SK-N-SH treated with all-trans-retinoic acid at 6 μM for 48 hours (cell line): ENCODE data around the gene RHOJ.

Experiments used
- ARNTL ChIP-seq: fragments of 450-650 bp; formaldehyde crosslinking; IDR thresholded peaks from 2 replicates; pipeline ENCODE4 v1.5.0; 2020; ENCODE audit warnings: low read depth, mild to moderate bottlenecking, moderate library complexity, borderline replicate concordance
- GLIS3 ChIP-seq: fragments of 250-450 bp; sonication (Bioruptor Pico); IDR thresholded peaks from 2 replicates; pipeline ENCODE4 v1.5.0; 2020; ENCODE audit warnings: mild to moderate bottlenecking, moderate library complexity
- RARB ChIP-seq: fragments of 250-450 bp; sonication (Bioruptor Pico); IDR thresholded peaks from 2 replicates; pipeline ENCODE4 v1.8.0; 2021; ENCODE audit warnings: mild to moderate bottlenecking, moderate library complexity
- SNAI2 ChIP-seq: fragments of 250-450 bp; sonication (Bioruptor Pico); IDR thresholded peaks from 2 replicates; pipeline ENCODE4 v1.5.0; 2020; ENCODE audit warnings: mild to moderate bottlenecking, moderate library complexity
- TCF4 ChIP-seq: fragments of 250-450 bp; sonication (Bioruptor Pico); IDR thresholded peaks from 2 replicates; pipeline ENCODE4 v1.8.0; 2021; ENCODE audit warnings: mild to moderate bottlenecking, moderate library complexity, borderline replicate concordance
- TOX ChIP-seq: fragments of 250-450 bp; sonication (Bioruptor Pico); IDR thresholded peaks from 2 replicates; pipeline ENCODE4 v1.8.0; 2021; ENCODE audit warnings: mild to moderate bottlenecking, moderate library complexity, borderline replicate concordance
- ZC3H10 ChIP-seq: fragments of 250-450 bp; sonication (Bioruptor Pico); IDR thresholded peaks from 2 replicates; pipeline ENCODE4 v1.5.1; 2021; ENCODE audit warnings: mild to moderate bottlenecking, moderate library complexity
- ZNF70 ChIP-seq: fragments of 450-650 bp; formaldehyde crosslinking; IDR thresholded peaks from 2 replicates; pipeline ENCODE4 v1.5.0; 2020; ENCODE audit warnings: mild to moderate bottlenecking, moderate library complexity
- TF ChIP-seq, protein P1 (sequence below): fragments of 250-450 bp; sonication (Bioruptor Pico); IDR thresholded peaks from 2 replicates; pipeline ENCODE4 v1.5.0; 2020; ENCODE audit warnings: mild to moderate bottlenecking, moderate library complexity
- TF ChIP-seq, protein P2 (sequence below): fragments of 250-450 bp; sonication (Bioruptor Pico); IDR thresholded peaks from 2 replicates; pipeline ENCODE4 v1.8.0; 2020; ENCODE audit warnings: mild to moderate bottlenecking, moderate library complexity, borderline replicate concordance

DNA sequence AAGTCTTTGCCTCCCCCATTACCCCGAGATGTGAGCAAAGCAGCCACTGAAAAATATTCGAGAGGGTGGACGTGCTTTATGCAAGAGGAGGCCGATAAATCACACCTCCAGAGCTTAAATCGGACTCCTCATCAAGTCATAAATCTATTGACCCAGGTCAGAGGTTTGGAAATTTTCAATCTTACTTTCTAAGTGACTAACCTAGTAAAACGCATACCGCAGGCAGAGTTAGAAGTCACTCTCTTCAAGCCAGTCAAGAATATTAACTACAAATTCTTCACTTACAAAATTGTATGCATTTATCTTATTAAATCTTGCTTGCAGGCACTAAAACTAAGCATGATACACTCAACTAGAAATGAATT is 79.6 kb downstream of the RHOJ start:
- TF ChIP-seq TOX (no peak), ARNTL (CRISPR knock-in tag) (no peak), RARB (CRISPR knock-in tag) (no peak), ZC3H10 (no peak), GLIS3 (no peak), ZNF70 (CRISPR knock-in tag) (no peak), SNAI2 (CRISPR knock-in tag) (no peak), TCF4 (CRISPR knock-in tag) (no peak)
- TF ChIP-seq, protein P1, sequence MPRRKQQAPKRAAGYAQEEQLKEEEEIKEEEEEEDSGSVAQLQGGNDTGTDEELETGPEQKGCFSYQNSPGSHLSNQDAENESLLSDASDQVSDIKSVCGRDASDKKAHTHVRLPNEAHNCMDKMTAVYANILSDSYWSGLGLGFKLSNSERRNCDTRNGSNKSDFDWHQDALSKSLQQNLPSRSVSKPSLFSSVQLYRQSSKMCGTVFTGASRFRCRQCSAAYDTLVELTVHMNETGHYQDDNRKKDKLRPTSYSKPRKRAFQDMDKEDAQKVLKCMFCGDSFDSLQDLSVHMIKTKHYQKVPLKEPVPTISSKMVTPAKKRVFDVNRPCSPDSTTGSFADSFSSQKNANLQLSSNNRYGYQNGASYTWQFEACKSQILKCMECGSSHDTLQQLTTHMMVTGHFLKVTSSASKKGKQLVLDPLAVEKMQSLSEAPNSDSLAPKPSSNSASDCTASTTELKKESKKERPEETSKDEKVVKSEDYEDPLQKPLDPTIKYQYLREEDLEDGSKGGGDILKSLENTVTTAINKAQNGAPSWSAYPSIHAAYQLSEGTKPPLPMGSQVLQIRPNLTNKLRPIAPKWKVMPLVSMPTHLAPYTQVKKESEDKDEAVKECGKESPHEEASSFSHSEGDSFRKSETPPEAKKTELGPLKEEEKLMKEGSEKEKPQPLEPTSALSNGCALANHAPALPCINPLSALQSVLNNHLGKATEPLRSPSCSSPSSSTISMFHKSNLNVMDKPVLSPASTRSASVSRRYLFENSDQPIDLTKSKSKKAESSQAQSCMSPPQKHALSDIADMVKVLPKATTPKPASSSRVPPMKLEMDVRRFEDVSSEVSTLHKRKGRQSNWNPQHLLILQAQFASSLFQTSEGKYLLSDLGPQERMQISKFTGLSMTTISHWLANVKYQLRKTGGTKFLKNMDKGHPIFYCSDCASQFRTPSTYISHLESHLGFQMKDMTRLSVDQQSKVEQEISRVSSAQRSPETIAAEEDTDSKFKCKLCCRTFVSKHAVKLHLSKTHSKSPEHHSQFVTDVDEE, result no peak
- TF ChIP-seq, protein P2, sequence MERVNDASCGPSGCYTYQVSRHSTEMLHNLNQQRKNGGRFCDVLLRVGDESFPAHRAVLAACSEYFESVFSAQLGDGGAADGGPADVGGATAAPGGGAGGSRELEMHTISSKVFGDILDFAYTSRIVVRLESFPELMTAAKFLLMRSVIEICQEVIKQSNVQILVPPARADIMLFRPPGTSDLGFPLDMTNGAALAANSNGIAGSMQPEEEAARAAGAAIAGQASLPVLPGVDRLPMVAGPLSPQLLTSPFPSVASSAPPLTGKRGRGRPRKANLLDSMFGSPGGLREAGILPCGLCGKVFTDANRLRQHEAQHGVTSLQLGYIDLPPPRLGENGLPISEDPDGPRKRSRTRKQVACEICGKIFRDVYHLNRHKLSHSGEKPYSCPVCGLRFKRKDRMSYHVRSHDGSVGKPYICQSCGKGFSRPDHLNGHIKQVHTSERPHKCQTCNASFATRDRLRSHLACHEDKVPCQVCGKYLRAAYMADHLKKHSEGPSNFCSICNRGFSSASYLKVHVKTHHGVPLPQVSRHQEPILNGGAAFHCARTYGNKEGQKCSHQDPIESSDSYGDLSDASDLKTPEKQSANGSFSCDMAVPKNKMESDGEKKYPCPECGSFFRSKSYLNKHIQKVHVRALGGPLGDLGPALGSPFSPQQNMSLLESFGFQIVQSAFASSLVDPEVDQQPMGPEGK (CRISPR knock-in tag), result no peak
